Cardiac muscle cell (in vitro differentiated cells and primary cell): ENCODE measurements around the gene P2RX4. TPM values are rescaled to one million over a fixed set of nuclear protein-coding genes. Genes with fewer than 3 reads are reported as not detected.

Experiments used
- DNase-seq, 2 donors: peaks; one replicate each; pipeline versions ENCODE4 v3.0.0 to v3.0.0-alpha.2; 2010 to 2017; ENCODE audit warnings: low read depth in 1 of 2, low spot score in 1 of 2
- H3K27ac ChIP-seq: fragments of 200-600 bp; sonication (generic); 2 replicates; pipeline ENCODE4 v1.5.1; 2016
- H3K27me3 ChIP-seq: fragments of 200-600 bp; sonication (generic); 2 replicates; pipeline ENCODE4 v1.6.0; 2016; ENCODE audit warnings: control low read depth
- H3K36me3 ChIP-seq: fragments of 200-600 bp; sonication (generic); 2 replicates; pipeline ENCODE4 v1.5.1; 2016; ENCODE audit warnings: control low read depth
- H3K4me1 ChIP-seq: fragments of 200-600 bp; sonication (generic); 2 replicates; pipeline ENCODE4 v1.8.1; 2017; ENCODE audit warnings: low read depth, mild to moderate bottlenecking, mixed run types
- H3K4me3 ChIP-seq: fragments of 200-600 bp; sonication (generic); 2 replicates; pipeline ENCODE4 v1.5.1; 2016; ENCODE audit warnings: mild to moderate bottlenecking
- H3K9me3 ChIP-seq: fragments of 200-600 bp; sonication (generic); 2 replicates; pipeline ENCODE4 v1.5.1; 2017; ENCODE audit warnings: low read depth, mild to moderate bottlenecking, control low read depth
- polyA plus RNA-seq: library from polyadenylated mRNA; unstranded; fragments of >200 nt; fragmentation: Nextera tagmentation; extraction: Ambion mirVana; gene quantifications from 2 replicates; pipeline ENCODE4 v1.2.1, GENCODE V29; 2016
- total RNA-seq: library from RNA; depleted of rRNA; stranded (reverse); fragments of >200 nt; gene quantifications from 2 replicates; pipeline ENCODE4 v1.2.3, GENCODE V29; 2016
- TF ChIP-seq, protein P1 (sequence below): IDR thresholded peaks from 2 replicates; pipeline ENCODE4 v1.5.1; 2012; ENCODE audit warnings: low read depth, mild to moderate bottlenecking, low read length

P2RX4 gene
- total and polyA plus RNA-seq, 2 experiments from 2014 or later = 19.4 to 38.2 TPM

GRCh38 chr12:121232163-121232562 is 22.2 kb downstream of the P2RX4 start:
- TF ChIP-seq, protein P1, sequence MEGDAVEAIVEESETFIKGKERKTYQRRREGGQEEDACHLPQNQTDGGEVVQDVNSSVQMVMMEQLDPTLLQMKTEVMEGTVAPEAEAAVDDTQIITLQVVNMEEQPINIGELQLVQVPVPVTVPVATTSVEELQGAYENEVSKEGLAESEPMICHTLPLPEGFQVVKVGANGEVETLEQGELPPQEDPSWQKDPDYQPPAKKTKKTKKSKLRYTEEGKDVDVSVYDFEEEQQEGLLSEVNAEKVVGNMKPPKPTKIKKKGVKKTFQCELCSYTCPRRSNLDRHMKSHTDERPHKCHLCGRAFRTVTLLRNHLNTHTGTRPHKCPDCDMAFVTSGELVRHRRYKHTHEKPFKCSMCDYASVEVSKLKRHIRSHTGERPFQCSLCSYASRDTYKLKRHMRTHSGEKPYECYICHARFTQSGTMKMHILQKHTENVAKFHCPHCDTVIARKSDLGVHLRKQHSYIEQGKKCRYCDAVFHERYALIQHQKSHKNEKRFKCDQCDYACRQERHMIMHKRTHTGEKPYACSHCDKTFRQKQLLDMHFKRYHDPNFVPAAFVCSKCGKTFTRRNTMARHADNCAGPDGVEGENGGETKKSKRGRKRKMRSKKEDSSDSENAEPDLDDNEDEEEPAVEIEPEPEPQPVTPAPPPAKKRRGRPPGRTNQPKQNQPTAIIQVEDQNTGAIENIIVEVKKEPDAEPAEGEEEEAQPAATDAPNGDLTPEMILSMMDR = no peak
- no peaks in the 10 kb centered on the region for H3K36me3 ChIP-seq
- no peak overlapping the region for H3K4me3 ChIP-seq
- H3K27me3 ChIP-seq = no peaks in the 10 kb centered on the region
- H3K9me3 ChIP-seq = no peaks in the 10 kb centered on the region
- no peak overlapping the region for H3K27ac ChIP-seq
- H3K4me1 ChIP-seq = no peaks in the 10 kb centered on the region
- no peak for DNase-seq

DNA sequence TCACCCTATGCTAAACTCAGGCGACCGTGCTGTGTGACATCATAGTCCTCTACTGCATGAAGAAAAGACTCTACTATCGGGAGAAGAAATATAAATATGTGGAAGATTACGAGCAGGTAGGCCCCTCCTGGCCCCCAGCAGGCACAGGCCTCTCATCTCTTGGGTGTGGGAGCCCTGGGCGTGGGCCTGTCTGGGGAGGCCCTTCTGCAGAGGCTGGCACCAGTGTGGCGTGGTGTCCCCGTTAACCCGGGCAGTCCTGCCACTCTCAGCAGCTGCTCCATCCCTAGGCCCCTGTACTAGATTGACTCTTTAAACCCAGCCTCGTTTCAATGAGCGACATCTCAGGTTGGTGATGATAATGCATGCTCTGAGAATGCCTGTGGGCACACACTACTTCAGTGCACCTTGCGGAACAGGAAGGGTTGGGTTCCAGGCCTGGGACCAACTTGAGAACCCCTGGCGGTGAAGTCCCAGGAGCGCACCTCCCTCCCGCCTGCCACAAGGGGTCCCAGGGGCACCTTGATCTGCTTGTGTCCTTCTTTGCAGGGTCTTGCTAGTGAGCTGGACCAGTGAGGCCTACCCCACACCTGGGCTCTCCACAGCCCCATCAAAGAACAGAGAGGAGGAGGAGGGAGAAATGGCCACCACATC is 23.2 kb downstream of the P2RX4 start:
- TF ChIP-seq, protein P1 = no peak
- no peak for DNase-seq
- H3K27ac ChIP-seq = no peak overlapping the region

DNA sequence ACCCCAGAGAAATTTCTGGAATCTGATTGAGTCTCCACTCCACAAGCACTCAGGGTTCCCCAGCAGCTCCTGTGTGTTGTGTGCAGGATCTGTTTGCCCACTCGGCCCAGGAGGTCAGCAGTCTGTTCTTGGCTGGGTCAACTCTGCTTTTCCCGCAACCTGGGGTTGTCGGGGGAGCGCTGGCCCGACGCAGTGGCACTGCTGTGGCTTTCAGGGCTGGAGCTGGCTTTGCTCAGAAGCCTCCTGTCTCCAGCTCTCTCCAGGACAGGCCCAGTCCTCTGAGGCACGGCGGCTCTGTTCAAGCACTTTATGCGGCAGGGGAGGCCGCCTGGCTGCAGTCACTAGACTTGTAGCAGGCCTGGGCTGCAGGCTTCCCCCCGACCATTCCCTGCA is 23.7 kb downstream of the P2RX4 start:
- TF ChIP-seq, protein P1 = no peak
- H3K27ac ChIP-seq = no peak overlapping the region
- no peak for DNase-seq
- H3K9me3 ChIP-seq = no peaks in the 10 kb centered on the region
- H3K27me3 ChIP-seq = no peaks in the 10 kb centered on the region
- H3K4me3 ChIP-seq = no peak overlapping the region
- H3K4me1 ChIP-seq = peaks cover 1% of the 10 kb centered on the region
- H3K36me3 ChIP-seq = no peaks in the 10 kb centered on the region

More for the DNA sequence above, 23.2 kb downstream of the P2RX4 start:
- Histone ChIP-seq H3K9me3 (no peaks in the 10 kb centered on the region), H3K27me3 (no peaks in the 10 kb centered on the region), H3K4me3 (no peak overlapping the region), H3K4me1 (no peaks in the 10 kb centered on the region), H3K36me3 (no peaks in the 10 kb centered on the region)

DNA sequence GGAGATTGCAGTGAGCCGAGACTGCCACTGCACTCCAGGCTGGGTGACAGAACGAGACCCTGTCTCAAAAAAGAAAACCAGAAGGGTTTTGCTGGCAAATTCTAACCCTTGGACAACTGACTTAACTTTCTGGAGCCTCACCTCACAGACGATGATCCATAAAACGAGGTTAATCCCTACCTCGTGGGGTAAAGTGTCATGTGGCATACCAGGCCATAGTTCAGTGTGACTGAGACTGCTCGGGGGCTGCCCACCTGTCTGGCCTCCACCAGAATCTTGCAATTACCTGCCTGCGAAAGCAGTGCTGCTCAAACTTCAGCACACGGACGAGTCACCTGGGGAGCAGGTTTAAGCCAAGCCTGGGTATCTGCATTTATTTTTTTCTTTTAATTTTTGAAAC is 26.8 kb downstream of the P2RX4 start:
- Histone ChIP-seq H3K4me3 (no peak overlapping the region), H3K27me3 (no peaks in the 10 kb centered on the region), H3K9me3 (no peaks in the 10 kb centered on the region), H3K36me3 (no peaks in the 10 kb centered on the region), H3K27ac (no peak overlapping the region), H3K4me1 (peaks cover 18% of the 10 kb centered on the region)
- DNase-seq = no peak
- TF ChIP-seq, protein P1 = no peak

GRCh38 chr12:121237415-121237814 is 27.5 kb downstream of the P2RX4 start:
- TF ChIP-seq, protein P1 = no peak
- H3K4me3 ChIP-seq = no peak overlapping the region
- no peaks in the 10 kb centered on the region for H3K9me3 ChIP-seq
- H3K27ac ChIP-seq = no peak overlapping the region
- no peaks in the 10 kb centered on the region for H3K27me3 ChIP-seq
- H3K36me3 ChIP-seq = no peaks in the 10 kb centered on the region
- H3K4me1 ChIP-seq = peaks cover 18% of the 10 kb centered on the region
- DNase-seq = no peak

DNA sequence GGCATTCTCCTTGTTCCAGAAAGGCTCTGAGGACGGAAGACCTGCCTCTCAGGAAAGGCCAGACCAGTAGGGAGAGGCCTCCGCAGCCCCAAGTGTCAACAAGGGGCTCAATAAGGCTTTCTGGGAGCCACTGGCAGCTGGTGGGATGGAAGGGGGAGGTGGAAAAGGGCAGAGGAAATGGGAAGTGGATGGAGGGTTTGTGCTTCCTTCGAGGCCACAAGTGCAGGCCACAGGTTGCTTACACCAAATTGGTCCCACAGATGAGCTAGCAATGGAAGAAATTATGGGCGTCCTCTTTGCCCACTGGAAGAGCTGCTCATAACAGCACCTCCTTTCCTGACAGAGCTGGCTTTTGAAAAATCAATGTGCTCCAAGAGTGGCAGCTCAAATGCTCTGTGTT is 28.2 kb downstream of the P2RX4 start:
- no peak for DNase-seq
- TF ChIP-seq, protein P1 = no peak
- Histone ChIP-seq H3K27me3 (no peaks in the 10 kb centered on the region), H3K9me3 (no peaks in the 10 kb centered on the region), H3K36me3 (no peaks in the 10 kb centered on the region), H3K4me3 (no peak overlapping the region), H3K4me1 (peaks cover 18% of the 10 kb centered on the region), H3K27ac (no peak overlapping the region)
